ENCODE measurements around the gene TAS1R3. TPM values are rescaled to one million over a fixed set of nuclear protein-coding genes. Genes with fewer than 3 reads are reported as not detected.

Gene TAS1R3
- total RNA-seq, 2 experiments from 2014 or later = 0.99 to 1.1 TPM

DNA sequence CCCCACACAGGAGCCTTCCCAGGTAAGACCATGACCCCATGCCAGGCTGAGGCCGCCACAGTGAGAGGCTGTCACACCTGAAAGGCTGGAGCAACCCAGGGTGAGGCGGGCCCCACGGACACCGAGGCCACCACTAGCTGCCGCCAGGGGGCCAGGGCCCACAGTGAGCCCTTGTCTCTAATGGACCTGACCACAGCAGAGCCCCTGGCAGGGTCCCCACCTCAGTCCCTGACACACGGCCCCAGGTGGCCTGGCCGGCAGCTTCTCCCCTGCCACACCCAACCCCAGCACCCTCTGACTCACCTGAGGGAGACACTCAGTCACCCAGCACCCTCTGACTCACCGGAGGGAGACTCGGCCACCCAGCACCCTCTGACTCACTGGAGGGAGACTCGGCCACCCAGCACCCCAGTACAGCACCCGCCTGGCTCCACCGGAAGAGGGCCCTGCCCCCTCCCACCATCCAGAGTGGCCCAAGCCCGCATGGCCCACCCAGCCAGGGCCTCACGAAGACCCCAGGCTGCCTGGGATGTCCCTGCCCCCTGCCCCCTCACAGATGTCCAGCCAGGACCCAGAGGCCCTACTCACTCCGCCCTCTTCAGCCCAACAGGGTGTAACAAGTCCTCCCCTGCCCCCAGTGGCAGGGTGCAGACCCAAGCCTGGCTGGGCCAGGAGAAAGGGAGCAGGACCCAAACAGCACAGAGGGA is 13.7 kb downstream of the TAS1R3 start:
- no peak overlapping the region for H2AFZ ChIP-seq (ENCODE audit: low read length)
- TF ChIP-seq, protein P1, sequence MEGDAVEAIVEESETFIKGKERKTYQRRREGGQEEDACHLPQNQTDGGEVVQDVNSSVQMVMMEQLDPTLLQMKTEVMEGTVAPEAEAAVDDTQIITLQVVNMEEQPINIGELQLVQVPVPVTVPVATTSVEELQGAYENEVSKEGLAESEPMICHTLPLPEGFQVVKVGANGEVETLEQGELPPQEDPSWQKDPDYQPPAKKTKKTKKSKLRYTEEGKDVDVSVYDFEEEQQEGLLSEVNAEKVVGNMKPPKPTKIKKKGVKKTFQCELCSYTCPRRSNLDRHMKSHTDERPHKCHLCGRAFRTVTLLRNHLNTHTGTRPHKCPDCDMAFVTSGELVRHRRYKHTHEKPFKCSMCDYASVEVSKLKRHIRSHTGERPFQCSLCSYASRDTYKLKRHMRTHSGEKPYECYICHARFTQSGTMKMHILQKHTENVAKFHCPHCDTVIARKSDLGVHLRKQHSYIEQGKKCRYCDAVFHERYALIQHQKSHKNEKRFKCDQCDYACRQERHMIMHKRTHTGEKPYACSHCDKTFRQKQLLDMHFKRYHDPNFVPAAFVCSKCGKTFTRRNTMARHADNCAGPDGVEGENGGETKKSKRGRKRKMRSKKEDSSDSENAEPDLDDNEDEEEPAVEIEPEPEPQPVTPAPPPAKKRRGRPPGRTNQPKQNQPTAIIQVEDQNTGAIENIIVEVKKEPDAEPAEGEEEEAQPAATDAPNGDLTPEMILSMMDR (conservative IDR thresholded peaks at IDR 0.05; ENCODE audit: low read length) = peak; percentile 50; the same call in 1 of the 2 replicates
- no peak for TF ChIP-seq EZH2phosphoT487 (IDR thresholded peaks at IDR 0.05; ENCODE audit: borderline replicate concordance, low read depth, low read length)
- peaks cover 10% of the 10 kb centered on the region for H3K4me1 ChIP-seq (ENCODE audit: insufficient read depth, low read length, poor library complexity, severe bottlenecking)
- no TSS peak for BruUV-seq (replicated peaks)
- H3K4me3 ChIP-seq (ENCODE audit: low read depth, low read length, poor library complexity, severe bottlenecking) = no peak overlapping the region
- H4K20me1 ChIP-seq (ENCODE audit: insufficient read depth, low read length) = no peaks in the 10 kb centered on the region; the same call in 1 of the 2 replicates
- CTCF ChIA-PET (ENCODE audit: unreplicated experiment) = no interaction called here
- no peak overlapping the region for H3K27ac ChIP-seq (ENCODE audit: low read depth, low read length, poor library complexity, severe bottlenecking)
- no peak for DNase-seq (ENCODE audit: low spot score)
- POLR2A ChIA-PET = no interaction called here
- intact Hi-C loops (cut with micrococcal nuclease; ENCODE audit: unreplicated experiment) = loop anchor here (5.0 kb wide), 1 partner anchor 117 kb away; no protein-coding TSS in a partner anchor
- H3K4me2 ChIP-seq (ENCODE audit: low read length) = no peak overlapping the region
- no peaks in the 10 kb centered on the region for H3K9me3 ChIP-seq (ENCODE audit: low read length)
- peaks cover 10% of the 10 kb centered on the region for H3K36me3 ChIP-seq (ENCODE audit: insufficient read depth, low read length)
- H3K9me2 ChIP-seq (ENCODE audit: insufficient read depth, low read length) = no peaks in the 10 kb centered on the region
- H3K79me2 ChIP-seq (ENCODE audit: insufficient read depth, low read depth, low read length) = no peaks in the 10 kb centered on the region

DNA sequence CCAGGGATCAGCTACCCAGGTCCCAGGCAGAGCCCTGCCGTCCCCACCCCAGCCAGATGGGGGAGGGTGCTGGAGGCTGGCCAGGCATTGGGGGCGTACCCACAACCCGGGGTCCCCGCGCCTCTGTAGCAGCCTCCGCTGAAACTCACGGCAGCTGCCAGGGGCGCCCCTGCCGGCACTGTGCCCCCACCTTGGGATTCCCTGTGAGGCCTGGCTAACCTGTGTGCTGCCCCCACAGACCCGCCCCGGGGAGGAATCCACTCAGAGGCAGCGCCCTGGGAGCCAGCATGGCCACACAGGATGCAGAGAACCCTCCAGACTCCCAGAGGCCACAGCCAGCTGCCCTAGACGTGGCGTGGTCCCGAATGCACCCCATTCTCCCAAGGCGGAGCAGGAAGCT is 14.3 kb downstream of the TAS1R3 start:
- POLR2A ChIA-PET = interaction anchor here (1.0 kb wide), 1 partner anchor 27 kb away, joined by 3 read pairs; no protein-coding TSS in a partner anchor
- intact Hi-C loops (cut with micrococcal nuclease; ENCODE audit: unreplicated experiment) = loop anchor here (5.0 kb wide), 1 partner anchor 117 kb away; no protein-coding TSS in a partner anchor
- CTCF ChIA-PET (ENCODE audit: unreplicated experiment) = interaction anchor here (1.3 kb wide), 1 partner anchor 7 kb away, joined by 5 read pairs; no protein-coding TSS in a partner anchor

More for the DNA sequence above, 14.3 kb downstream of the TAS1R3 start:
- Histone ChIP-seq H3K4me2 (ENCODE audit: low read length) (no peak overlapping the region), H3K9me2 (ENCODE audit: insufficient read depth, low read length) (no peaks in the 10 kb centered on the region), H2AFZ (ENCODE audit: low read length) (no peak overlapping the region), H3K9me3 (ENCODE audit: low read length) (no peaks in the 10 kb centered on the region), H3K79me2 (ENCODE audit: insufficient read depth, low read depth, low read length) (no peaks in the 10 kb centered on the region), H4K20me1 (ENCODE audit: insufficient read depth, low read length) (no peaks in the 10 kb centered on the region; the same call in 1 of the 2 replicates), H3K36me3 (ENCODE audit: insufficient read depth, low read length) (peaks cover 6% of the 10 kb centered on the region), H3K27ac (ENCODE audit: low read depth, low read length, poor library complexity, severe bottlenecking) (no peak overlapping the region), H3K4me3 (ENCODE audit: low read depth, low read length, poor library complexity, severe bottlenecking) (no peak overlapping the region), H3K4me1 (ENCODE audit: insufficient read depth, low read length, poor library complexity, severe bottlenecking) (peaks cover 10% of the 10 kb centered on the region)
- no TSS peak for BruUV-seq (replicated peaks)
- no peak for DNase-seq (ENCODE audit: low spot score)
- TF ChIP-seq, protein P1 (conservative IDR thresholded peaks at IDR 0.05; ENCODE audit: low read length) = no peak
- no peak for TF ChIP-seq EZH2phosphoT487 (IDR thresholded peaks at IDR 0.05; ENCODE audit: borderline replicate concordance, low read depth, low read length)

Measured in OCI-LY7 (cell line).